Measurements from ENCODE around the gene OR2D2.
"Not testable (repeated sequence)": the region's sequence is repeated elsewhere in the genome, so short reads cannot be mapped to it uniquely, and the experiment has no call there.

OR2D2 gene

DNA sequence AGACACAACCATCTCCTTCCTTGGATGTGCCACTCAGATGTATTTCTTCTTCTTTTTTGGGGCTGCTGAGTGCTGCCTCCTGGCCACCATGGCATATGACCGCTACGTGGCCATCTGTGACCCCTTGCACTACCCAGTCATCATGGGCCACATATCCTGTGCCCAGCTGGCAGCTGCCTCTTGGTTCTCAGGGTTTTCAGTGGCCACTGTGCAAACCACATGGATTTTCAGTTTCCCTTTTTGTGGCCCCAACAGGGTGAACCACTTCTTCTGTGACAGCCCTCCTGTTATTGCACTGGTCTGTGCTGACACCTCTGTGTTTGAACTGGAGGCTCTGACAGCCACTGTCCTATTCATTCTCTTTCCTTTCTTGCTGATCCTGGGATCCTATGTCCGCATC, 15.4 kb downstream of the OR2D2 start:
- no peak for DNase-seq (ENCODE audit: low read depth)

GRCh38 chr11:6876325-6876724, 16.0 kb downstream of the OR2D2 start, which contains the start of gene OR10A4:
Gene OR10A4 (plus strand): TSS chr11:6876625. CDS start chr11:6876648, 23 bp downstream.
- DNase-seq (ENCODE audit: low read depth) = no peak

DNA sequence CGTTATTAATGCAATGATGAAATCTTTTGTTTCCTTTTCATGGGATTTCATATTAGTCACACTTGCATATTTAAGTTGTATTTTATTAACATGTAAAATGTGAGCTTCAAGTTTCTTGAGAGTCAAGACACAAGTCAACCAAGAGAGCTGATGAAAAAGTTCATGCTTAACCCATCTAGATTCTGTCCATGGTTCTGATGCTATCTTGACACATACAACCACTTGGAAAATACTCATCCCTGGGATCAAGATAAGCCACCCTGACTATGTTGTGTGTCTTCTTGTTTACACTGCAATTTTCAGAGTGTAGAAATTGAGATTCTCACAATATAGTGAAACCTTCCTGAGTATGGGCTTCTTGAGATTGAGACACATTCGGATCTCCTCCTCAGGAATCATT, 16.5 kb downstream of the OR2D2 start:
- no peak for DNase-seq (ENCODE audit: low read depth)

DNA sequence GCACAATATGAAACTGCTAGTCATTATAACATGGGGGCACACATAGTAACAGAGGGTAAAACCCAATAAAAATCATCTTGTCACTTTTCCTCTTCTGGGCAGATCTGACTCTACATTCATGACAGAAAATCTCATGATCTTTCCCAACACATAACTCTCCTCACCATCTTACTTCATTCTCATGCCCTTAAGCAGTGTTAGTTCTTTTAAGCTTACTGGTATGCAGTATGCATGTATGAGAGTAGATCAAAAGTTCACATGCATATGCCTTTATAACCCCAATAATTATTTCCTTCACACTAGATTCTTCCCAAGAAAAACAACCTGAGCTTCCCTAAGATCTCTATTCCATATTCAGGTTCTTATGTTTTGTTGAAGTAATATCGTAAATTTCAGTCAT, 21.0 kb downstream of the OR2D2 start:
- DNase-seq (ENCODE audit: low read depth) = no peak

- DNase-seq (ENCODE audit: low read depth) = no peak
Observed at GRCh38 chr11:6864438-6864837, 27.9 kb downstream of the OR2D2 start.

- DNase-seq (ENCODE audit: low read depth) = no peak
Observed at GRCh38 chr11:6862961-6863360, 29.3 kb downstream of the OR2D2 start, which contains the start of gene OR10A2. Gene OR10A2 (plus strand): TSS chr11:6863057. CDS start chr11:6869755, 6,698 bp downstream.

DNA sequence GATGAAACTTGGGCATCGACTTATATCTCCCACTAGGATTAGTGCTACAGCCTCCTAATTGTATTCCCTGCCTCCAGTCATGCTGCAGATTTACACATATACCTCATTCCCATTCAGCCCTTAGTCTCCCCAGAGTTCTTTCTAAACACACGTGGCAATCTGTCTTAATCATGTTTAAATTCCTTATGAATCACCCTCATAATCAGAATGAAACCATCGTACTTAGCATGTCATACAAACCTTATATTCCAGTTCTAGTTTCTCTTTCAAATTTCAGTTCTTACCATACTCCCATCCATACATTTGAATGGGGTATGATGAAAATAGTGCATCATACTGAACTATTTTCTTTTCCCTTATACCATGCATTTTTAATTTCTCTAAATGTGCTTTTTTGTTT, 35.4 kb downstream of the OR2D2 start:
- DNase-seq (ENCODE audit: low read depth) = no peak

DNA sequence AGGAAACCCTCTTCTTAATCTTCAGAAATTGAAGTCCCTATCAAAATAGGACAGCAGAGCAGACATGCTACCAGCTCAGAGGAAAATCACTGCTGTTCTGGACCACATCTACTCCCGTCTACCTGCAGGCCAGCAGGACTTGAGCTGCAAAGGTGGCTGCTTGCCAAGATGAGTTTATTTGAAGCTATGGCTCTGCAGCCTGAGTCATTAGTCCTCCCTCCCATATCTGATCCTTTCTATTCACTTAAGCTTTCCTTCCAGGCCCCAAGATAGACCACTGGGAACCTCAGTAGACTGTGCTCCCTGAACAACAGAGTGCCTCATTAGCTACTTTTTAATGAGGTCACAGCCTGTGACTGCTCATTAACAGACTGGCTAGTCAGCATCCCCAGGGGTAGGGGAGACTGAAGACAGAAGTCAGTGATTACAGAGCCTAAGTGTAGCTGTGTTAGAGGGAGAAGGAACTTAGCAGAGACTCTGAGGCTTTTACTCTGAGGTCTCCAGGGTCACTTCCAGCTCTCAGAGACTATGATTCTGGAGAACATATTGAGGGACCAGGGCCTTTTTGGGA, 36.2 kb downstream of the OR2D2 start:
- no peak for DNase-seq (ENCODE audit: low read depth)

GRCh38 chr11:6854801-6855200, 37.5 kb downstream of the OR2D2 start:
- DNase-seq (ENCODE audit: low read depth) = not testable (repeated sequence)

DNA sequence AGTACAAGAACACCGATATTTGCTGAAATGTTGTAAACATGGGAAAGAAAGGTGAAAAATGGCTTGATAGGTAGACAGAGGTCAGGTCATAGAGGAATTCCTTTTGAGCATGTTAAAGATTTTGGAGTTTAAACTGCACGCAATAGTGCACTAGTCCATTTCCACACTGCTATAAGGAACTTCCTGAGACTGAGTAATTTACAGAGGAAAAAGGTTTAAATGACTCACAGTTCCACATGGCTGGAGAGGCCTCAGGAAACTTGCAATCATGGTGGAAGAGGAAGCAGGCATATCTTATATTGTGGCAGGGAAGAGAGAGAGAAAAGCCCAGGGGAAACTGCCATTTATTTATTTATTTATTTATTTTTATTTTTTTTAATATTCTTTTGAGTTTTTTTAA, 41.8 kb downstream of the OR2D2 start:
- DNase-seq (ENCODE audit: low read depth) = no peak

DNA sequence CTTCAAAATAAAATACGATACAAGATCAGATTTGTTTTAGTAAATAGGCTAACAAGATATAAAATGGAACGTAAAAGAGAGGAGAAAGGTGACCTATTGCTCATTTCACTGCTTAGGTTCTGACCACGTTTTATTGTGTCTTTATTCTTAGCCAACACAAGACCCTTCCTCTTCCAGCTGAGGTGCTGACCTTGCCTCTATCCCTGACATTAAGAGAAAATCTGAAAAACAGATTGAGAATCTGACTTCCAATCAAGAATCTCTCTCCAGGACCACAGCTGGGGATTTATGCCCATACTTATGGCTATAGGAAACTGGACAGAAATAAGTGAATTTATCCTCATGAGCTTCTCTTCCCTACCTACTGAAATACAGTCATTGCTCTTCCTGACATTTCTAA, 46.9 kb downstream of the OR2D2 start, which contains the start of gene OR10A5:
OR10A5 (plus strand) TSS at position 301 of the 400 bp plus-strand sequence; CDS start at position 301, 0 bp downstream.
- DNase-seq (ENCODE audit: low read depth) = no peak

GRCh38 chr11:6844356-6844755, 47.9 kb downstream of the OR2D2 start:
- DNase-seq (ENCODE audit: low read depth) = no peak

- DNase-seq (ENCODE audit: low read depth) = no peak
Observed at GRCh38 chr11:6843670-6844069, 48.6 kb downstream of the OR2D2 start.

DNA sequence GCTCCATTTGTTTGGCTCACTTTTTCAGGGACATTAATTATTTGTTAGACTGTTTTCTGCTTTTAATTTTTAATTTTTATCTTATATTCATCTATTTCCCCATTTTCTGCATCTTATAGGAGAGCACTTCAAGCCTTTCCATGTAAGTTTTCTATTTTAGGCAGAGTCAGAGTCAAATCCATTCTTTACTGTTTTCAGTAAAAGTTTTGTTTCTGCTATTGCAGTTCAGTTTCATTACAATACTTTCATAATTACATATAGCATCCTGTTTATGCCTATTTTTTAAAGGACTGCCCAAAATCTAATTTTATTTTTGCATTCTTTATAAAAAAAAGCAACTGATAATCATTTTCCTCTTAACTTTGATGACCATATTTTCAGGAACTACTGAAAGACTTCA, 50.6 kb downstream of the OR2D2 start:
- no peak for DNase-seq (ENCODE audit: low read depth)
